HCT116 (cell line): ENCODE measurements around the gene FGF14. TPM values are rescaled to one million over a fixed set of nuclear protein-coding genes. Genes with fewer than 3 reads are reported as not detected.

Source experiments
- ATAC-seq: fragments of 200-7000 bp; cut with Tn5 transposase; 2 replicates; pipeline ENCODE4 v1.9.1; 2020; ENCODE audit warnings: mild to moderate bottlenecking, moderate library complexity
- BruUV-seq: library from RNA; stranded (reverse); fragments of 400-500 nt; replicated peaks from 2 replicates; lab custom pipeline; 2021; lab: Mats Ljungman, UMichigan
- CTCF ChIA-PET: fragments of 300-600 bp; sonication (Branson Sonifier 250); formaldehyde crosslinking; loops from one replicate; lab custom pipeline; 2021; ENCODE audit warnings: antibody characterized with exemption; lab: Charles Lee
- POLR2A ChIA-PET: fragments of 300-600, 350-600 bp; sonication (Branson Sonifier 250); formaldehyde crosslinking; loops from one replicate; lab custom pipeline; 2021; ENCODE audit warnings: antibody characterized with exemption; lab: Charles Lee
- RAD21 ChIA-PET, 2 experiments: fragments of 300-600 bp; sonication (Branson Sonifier 250); formaldehyde crosslinking; loops; one replicate each; lab custom pipeline; 2023; ENCODE audit warnings: low total read pairs in 2 of 2; ENCODE audit not compliant: uncharacterized antibody in 2 of 2, unreplicated experiment in 2 of 2, low non-redundant PET in 1 of 2; lab: Charles Lee
- DNase-seq: peaks from one replicate; pipeline ENCODE4 v3.0.0-alpha.2; 2010; ENCODE audit warnings: low read depth, low spot score
- H2AFZ ChIP-seq: fragments of 200-600 bp; shearing (Covaris generic), sonication (generic); 2 replicates; pipeline ENCODE4 v1.6.1; 2017; ENCODE audit warnings: low read depth, mixed run types, mixed read lengths, antibody characterized with exemption, low read length; ENCODE audit not compliant: poor library complexity, severe bottlenecking
- H3K27ac ChIP-seq: 2 replicates; pipeline ENCODE4 v1.5.1; 2012; ENCODE audit warnings: low read depth, low read length
- H3K27me3 ChIP-seq: fragments of 200-600 bp; sonication (generic); 2 replicates; pipeline ENCODE4 v1.6.1; 2016; ENCODE audit warnings: mixed run types, low read length, mixed read lengths; ENCODE audit not compliant: insufficient read depth
- H3K36me3 ChIP-seq, 2 experiments: fragments of 200-500 bp in 1 of 2; fragments of 200-600 bp in 1 of 2; sonication (Bioruptor generic) in 1 of 2; sonication (generic) in 1 of 2; 2 replicates each; pipeline versions ENCODE4 v1.5.1 to v1.6.1; 2014 to 2016; ENCODE audit warnings: low read length in 2 of 2, inconsistent platforms in 1 of 2, mixed read lengths in 1 of 2, mixed run types in 1 of 2; ENCODE audit not compliant: insufficient read depth in 2 of 2, control insufficient read depth in 1 of 2
- H3K4me1 ChIP-seq, 2 experiments: fragments of 200-600 bp in 1 of 2; sonication (generic) in 1 of 2; 2 replicates each; pipeline versions ENCODE4 v1.5.1 to v1.6.1; 2012 to 2017; ENCODE audit warnings: low read length in 2 of 2, inconsistent platforms in 1 of 2, mild to moderate bottlenecking in 1 of 2, mixed read lengths in 1 of 2, mixed run types in 1 of 2, moderate library complexity in 1 of 2; ENCODE audit not compliant: insufficient read depth in 2 of 2, control insufficient read depth in 1 of 2
- H3K4me2 ChIP-seq: fragments of 200-600 bp; sonication (generic); 2 replicates; pipeline ENCODE4 v1.6.1; 2017; ENCODE audit warnings: mixed run types, low read length, mixed read lengths
- H3K4me3 ChIP-seq, 2 experiments: fragments of 200-600 bp in 1 of 2; sonication (generic) in 1 of 2; replicated peaks in 1 of 2; 2 replicates each; pipeline ENCODE4 v1.5.1; 2011 to 2016; ENCODE audit warnings: low read length in 2 of 2, control low read depth in 1 of 2, low read depth in 1 of 2, mild to moderate bottlenecking in 1 of 2, mixed read lengths in 1 of 2, mixed run types in 1 of 2
- H3K79me2 ChIP-seq: fragments of 200-600 bp; sonication (generic); 2 replicates; pipeline ENCODE4 v1.6.1; 2017; ENCODE audit warnings: mild to moderate bottlenecking, mixed run types, low read length, moderate library complexity, mixed read lengths; ENCODE audit not compliant: insufficient read depth
- H3K9ac ChIP-seq: fragments of 200-600 bp; sonication (generic); 2 replicates; pipeline ENCODE4 v1.6.1; 2016; ENCODE audit warnings: low read length, mixed read lengths
- H3K9me2 ChIP-seq: fragments of 200-600 bp; sonication (generic), shearing (Covaris generic); 2 replicates; pipeline ENCODE4 v1.6.1; 2017; ENCODE audit warnings: mixed run types, mild to moderate bottlenecking, moderate library complexity; ENCODE audit not compliant: insufficient read depth
- H3K9me3 ChIP-seq, 2 experiments: fragments of 200-500 bp in 1 of 2; fragments of 200-600 bp in 1 of 2; sonication (Bioruptor generic) in 1 of 2; sonication (generic) in 1 of 2; 2 replicates each; pipeline ENCODE4 v1.6.1; 2014 to 2017; ENCODE audit warnings: low read length in 2 of 2, mixed read lengths in 2 of 2, inconsistent platforms in 1 of 2, low read depth in 1 of 2, mild to moderate bottlenecking in 1 of 2, mixed run types in 1 of 2, moderate library complexity in 1 of 2; ENCODE audit not compliant: control insufficient read depth in 1 of 2, insufficient read depth in 1 of 2
- H4K20me1 ChIP-seq: fragments of 200-600 bp; sonication (generic), shearing (Covaris generic); 2 replicates; pipeline ENCODE4 v1.6.1; 2017; ENCODE audit warnings: mixed run types, mild to moderate bottlenecking, moderate library complexity; ENCODE audit not compliant: insufficient read depth
- ATF3 ChIP-seq: IDR thresholded peaks from 2 replicates; pipeline ENCODE4 v1.6.1; 2012
- EGR1 ChIP-seq: IDR thresholded peaks from 2 replicates; pipeline ENCODE4 v1.6.1; 2012; ENCODE audit warnings: low read depth
- MAX ChIP-seq: IDR thresholded peaks from 2 replicates; pipeline ENCODE4 v1.6.1; 2012
- POLR2AphosphoS5 ChIP-seq: IDR thresholded peaks from 2 replicates; pipeline ENCODE4 v1.6.1; 2011; ENCODE audit warnings: mild to moderate bottlenecking, low read depth, low read length, moderate library complexity
- REST ChIP-seq: IDR thresholded peaks from 2 replicates; pipeline ENCODE4 v1.6.1; 2012; ENCODE audit warnings: low read depth
- SP1 ChIP-seq: IDR thresholded peaks from 2 replicates; pipeline ENCODE4 v1.6.1; 2012; ENCODE audit warnings: low read depth
- TCF7L2 ChIP-seq: IDR thresholded peaks from 2 replicates; pipeline ENCODE4 v1.7.0; 2011; ENCODE audit warnings: borderline replicate concordance, inconsistent platforms; ENCODE audit not compliant: insufficient read depth, insufficient read length; ENCODE audit errors: extremely low read depth
- ZBTB33 ChIP-seq: IDR thresholded peaks from 2 replicates; pipeline ENCODE4 v1.6.1; 2011; ENCODE audit warnings: mild to moderate bottlenecking, low read length, moderate library complexity; ENCODE audit not compliant: insufficient replicate concordance; ENCODE audit errors: extremely low read depth
- ZNF274 ChIP-seq: fragments of 200-500 bp; sonication (Bioruptor generic); IDR thresholded peaks from 2 replicates; pipeline ENCODE4 v1.6.1; 2014; ENCODE audit warnings: mild to moderate bottlenecking, low read depth, low read length, inconsistent platforms
- intact Hi-C: fragments of 100-400 bp; cut with micrococcal nuclease; formaldehyde crosslinking; loops from 2 replicates; pipeline ENCODE4 v1.10.0; 2022
- total RNA-seq: library from RNA; stranded (reverse); gene quantifications from one replicate; pipeline ENCODE4 v1.2.1, GENCODE V29; 2021; ENCODE audit not compliant: unreplicated experiment

FGF14 gene
- total RNA-seq, 1 experiment from 2014 or later = not detected

GRCh38 chr13:102317593-102317992 is 84.3 kb downstream of the FGF14 start:
- no peak for ATAC-seq
- BruUV-seq = no TSS peak
- Histone ChIP-seq H2AFZ (no peak overlapping the region), H3K36me3 (no peaks in the 10 kb centered on the region), H3K4me2 (no peak overlapping the region), H3K4me1 (no peaks in the 10 kb centered on the region), H4K20me1 (no peaks in the 10 kb centered on the region), H3K27me3 (no peaks in the 10 kb centered on the region), H3K27ac (no peak overlapping the region), H3K9me2 (no peaks in the 10 kb centered on the region), H3K9ac (no peak overlapping the region), H3K4me3 (no peak overlapping the region), H3K9me3 (no peaks in the 10 kb centered on the region), H3K79me2 (no peaks in the 10 kb centered on the region)
- ChIA-PET POLR2A (no interaction called here), RAD21 (no interaction called here), CTCF (no interaction called here)
- DNase-seq = no peak
- TF ChIP-seq REST (no peak), ATF3 (no peak), EGR1 (no peak), ZBTB33 (no peak), ZNF274 (no peak), POLR2AphosphoS5 (no peak), TCF7L2 (no peak), SP1 (no peak), MAX (no peak)
- intact Hi-C loops = no loop called here
